GM13977 (cell line): ENCODE measurements around the gene LMX1B.

Source experiments
- DNase-seq: peaks from one replicate; pipeline ENCODE4 v3.0.0; 2012; ENCODE audit warnings: low spot score
- CTCF ChIP-seq: IDR thresholded peaks from 2 replicates; pipeline ENCODE4 v1.5.1; 2012; ENCODE audit warnings: mild to moderate bottlenecking, control low read depth; ENCODE audit not compliant: insufficient read depth; ENCODE audit errors: extremely low read depth, missing control alignments
- in situ Hi-C: fragments of 300-500 bp; cut with MboI; formaldehyde crosslinking; loops from one replicate; pipeline ENCODE4 v1.12.0; 2022; ENCODE audit warnings: low sequenced_read_pairs, low pct_unique_long_range_greater_than_20kb, mixed read lengths, inconsistent platforms; ENCODE audit not compliant: unreplicated experiment

LMX1B gene

GRCh38 chr9:126666155-126666803 lies 52.6 kb downstream of the LMX1B start:
- in situ Hi-C loops: no loop called here
- DNase-seq: no peak
- TF ChIP-seq CTCF: no peak

GRCh38 chr9:126667190-126668055 lies 53.7 kb downstream of the LMX1B start:
- DNase-seq: no peak
- no peak for TF ChIP-seq CTCF

GRCh38 chr9:126668058-126668457 lies 54.3 kb downstream of the LMX1B start:
- no peak for TF ChIP-seq CTCF
- in situ Hi-C loops: no loop called here
- DNase-seq: no peak

More at GRCh38 chr9:126667190-126668055, 53.7 kb downstream of the LMX1B start:
- in situ Hi-C loops: no loop called here

GRCh38 chr9:126669108-126669507 lies 55.4 kb downstream of the LMX1B start:
- no peak for DNase-seq
- in situ Hi-C loops: no loop called here
- no peak for TF ChIP-seq CTCF

GRCh38 chr9:126670270-126670669 lies 56.5 kb downstream of the LMX1B start:
- in situ Hi-C loops: no loop called here
- TF ChIP-seq CTCF: no peak
- DNase-seq: no peak

- TF ChIP-seq CTCF: no peak
- in situ Hi-C loops: no loop called here
- no peak for DNase-seq
Measured at GRCh38 chr9:126671381-126671831, 57.7 kb downstream of the LMX1B start.
